HG03571 (cell line): Measurements from ENCODE around the gene POU3F3.

ENCODE experiments used
- ATAC-seq: cut with Tn5 transposase; IDR thresholded peaks from one replicate; pipeline ENCODE4 v1.9.1; 2021; ENCODE audit not compliant: unreplicated experiment

Gene POU3F3

DNA sequence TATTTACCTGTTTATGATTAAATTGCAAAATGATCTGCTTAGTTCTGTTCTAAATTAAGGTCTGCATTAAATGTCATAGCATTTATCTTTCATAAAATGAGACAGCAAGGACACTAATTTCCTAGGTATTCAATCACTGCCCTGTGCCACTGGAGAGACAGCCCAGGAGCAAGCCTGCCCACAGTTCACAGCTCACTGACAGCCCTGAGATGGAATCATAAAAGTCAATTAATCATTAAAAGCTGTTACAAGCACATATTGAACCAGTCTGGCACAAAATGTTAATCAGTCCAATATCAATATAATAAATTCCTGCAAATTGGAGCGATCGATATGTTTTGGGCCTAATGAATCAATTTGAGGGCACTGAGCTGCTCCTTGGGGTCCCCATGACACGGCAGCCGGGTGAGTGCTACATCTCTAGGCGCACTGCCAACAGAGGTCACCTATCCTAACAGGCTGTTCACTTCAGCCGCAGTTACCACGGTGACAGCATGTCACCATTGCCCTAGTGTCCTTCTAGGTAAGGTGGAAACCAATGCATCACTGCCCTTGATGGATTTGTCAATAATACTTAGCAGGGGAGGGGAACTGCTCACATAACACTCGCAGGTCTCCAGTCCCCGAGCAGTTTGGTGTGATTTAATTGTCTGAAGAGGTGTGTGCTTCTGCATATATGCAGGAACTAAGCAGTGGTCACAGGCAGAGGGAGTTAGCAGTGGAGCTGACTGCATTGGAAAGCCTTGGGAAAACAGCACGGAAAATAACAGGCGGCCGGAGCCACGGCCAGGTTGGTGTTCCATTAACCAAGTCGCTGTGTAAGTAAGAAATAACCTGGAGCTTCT, 47.3 kb downstream of the POU3F3 start:
- ATAC-seq, result no peak

- ATAC-seq, result no peak
Measured at GRCh38 chr2:104902317-104902716, 48.4 kb downstream of the POU3F3 start.
